DMS 273 treated with DMSO at 0.1 percent for 48 hours (cell line): Measurements from ENCODE around the gene AMPD3.

Experiments used
- DNase-seq: peaks from one replicate; lab custom pipeline; 2025; lab: John Stamatoyannopoulos, UW

AMPD3 gene

DNA sequence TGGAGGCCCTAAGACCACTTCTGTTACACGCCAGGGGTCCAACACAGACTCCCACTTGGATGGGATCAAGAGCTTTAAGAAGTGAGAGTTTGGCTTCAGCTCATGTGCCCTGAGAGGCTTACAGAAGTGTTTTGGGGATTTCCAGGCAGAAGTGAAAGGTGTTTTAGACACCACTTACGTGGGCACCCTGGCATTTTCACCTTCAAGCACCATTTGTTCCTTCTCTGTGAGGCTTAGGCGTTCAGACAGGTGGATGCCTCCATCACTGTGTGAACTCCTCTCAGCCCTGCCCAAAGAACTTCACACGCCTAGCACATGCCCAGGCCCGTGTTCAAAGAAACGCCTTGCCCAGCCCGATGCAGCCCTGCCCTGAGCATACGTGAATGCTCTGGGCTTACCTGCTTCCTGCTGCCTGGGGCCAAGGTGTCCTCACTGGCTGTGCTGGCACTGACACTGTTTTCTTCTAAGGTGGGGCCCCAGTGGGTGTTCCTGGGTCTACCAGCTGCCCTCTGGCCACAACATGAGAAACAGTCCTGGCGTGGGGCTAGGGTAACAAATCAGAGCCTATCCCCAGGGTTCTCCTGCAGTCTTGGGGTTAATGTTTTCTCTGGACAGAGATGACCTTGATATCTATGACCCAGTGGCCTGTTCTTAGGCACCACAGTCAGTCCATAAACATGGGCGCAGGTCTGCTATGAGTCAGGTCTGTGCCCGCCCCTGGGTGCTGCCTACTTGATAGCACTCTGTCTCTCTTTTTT is 34.0 kb downstream of the AMPD3 start:
- no peak for DNase-seq

DNA sequence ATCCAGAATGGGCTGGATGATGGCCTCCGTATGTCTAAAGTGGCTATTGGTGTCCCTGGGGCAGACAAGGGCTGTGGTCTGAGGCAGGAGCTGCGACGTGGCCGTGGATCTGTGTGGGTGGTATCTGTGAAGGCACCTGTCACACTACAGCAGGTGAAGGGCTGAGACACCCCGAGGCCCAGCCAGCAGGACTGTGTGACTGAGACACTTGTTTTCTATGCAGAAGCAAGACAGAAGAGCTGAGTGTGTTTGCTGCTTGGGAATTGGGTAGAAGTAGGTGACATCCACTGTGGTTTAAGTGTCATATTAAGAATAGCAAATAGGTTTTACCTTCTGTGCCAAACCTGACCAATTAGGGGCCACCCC is 35.0 kb downstream of the AMPD3 start:
- DNase-seq = no peak

DNA sequence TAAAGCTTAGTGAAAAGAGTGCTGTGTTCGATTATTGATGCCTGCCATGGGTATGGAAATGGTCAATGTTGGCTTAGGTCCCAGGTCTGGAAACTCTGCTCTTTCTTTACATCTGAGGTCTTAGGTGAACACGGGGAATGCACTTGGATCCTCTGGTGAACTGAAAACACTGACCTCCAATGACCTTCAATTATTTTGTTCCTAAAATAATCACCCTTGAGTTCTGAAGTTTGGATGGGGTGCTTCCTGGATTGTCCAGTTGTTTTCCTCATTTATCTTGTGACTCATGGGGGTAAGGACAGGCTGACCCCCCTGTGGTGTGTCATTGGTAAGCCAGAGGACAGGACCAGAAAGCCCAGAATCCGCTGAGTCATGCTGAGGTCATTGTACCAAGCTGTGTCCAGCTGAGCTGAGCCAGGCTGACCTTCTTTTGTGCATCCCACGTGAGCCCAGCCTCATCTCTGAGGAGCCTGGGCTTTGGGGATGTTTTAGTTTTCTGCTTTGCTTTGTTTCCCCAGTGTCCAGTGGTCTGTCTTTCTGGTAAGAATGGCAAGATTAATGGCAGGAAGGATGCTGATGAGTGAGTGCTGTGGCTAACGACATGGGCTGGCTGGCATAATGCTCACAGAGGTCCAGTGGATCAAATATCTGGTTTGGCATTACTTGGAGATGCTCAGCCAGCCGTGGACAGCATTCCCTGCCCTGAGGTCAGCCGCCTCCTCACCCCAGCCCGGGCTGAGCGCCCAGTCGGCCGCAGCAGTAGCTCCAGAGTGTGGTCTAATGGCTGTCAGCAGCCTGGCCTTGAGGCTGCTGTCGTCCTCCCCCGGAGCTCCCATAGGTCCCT is 35.6 kb downstream of the AMPD3 start:
- DNase-seq = no peak

DNA sequence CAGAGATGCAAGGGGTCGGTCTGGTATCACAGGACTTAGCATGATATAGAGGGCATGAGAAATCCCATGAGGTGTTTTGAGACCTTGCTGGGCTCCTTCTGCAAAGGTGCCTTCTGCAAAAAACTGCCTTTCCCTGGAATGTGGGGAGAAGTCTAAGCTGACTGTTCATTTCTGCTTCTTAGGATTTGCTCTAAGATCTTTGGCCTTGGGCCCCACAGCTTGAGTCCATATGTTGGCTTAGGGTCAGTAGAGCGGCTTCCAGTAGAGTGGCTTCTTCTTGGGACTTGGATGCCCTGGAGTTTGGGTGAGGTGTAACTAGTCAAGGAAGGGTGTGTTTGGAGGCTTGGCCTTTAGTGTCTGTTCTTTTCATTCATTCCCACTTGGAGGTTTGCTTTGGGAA is 37.0 kb downstream of the AMPD3 start:
- DNase-seq = no peak

DNA sequence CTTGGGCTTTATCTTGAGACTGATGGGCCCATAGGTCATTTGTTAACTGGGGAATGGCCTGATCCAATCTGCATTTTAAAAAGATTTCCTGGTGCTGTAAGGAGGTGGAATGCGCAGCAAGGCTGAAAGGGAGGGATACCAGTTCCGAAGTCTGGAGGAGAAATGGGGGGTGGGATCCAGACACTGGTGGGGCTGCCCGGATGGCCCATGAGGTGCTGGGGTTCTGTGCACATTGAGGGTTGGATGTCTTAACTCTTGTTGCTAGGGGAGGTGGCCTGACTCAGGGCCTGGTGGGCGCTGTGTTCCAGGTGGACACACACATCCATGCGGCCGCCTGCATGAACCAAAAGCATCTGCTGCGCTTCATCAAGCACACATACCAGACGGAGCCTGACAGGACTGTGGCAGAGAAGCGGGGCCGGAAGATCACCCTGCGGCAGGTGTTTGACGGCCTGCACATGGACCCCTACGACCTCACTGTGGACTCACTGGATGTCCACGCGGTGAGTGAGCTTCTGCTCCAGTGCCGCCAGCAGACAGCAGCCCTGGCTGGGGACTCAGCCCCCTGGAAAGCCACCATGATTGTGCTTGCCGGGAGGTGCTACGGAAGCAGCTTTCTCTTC is 38.1 kb downstream of the AMPD3 start:
- no peak for DNase-seq

DNA sequence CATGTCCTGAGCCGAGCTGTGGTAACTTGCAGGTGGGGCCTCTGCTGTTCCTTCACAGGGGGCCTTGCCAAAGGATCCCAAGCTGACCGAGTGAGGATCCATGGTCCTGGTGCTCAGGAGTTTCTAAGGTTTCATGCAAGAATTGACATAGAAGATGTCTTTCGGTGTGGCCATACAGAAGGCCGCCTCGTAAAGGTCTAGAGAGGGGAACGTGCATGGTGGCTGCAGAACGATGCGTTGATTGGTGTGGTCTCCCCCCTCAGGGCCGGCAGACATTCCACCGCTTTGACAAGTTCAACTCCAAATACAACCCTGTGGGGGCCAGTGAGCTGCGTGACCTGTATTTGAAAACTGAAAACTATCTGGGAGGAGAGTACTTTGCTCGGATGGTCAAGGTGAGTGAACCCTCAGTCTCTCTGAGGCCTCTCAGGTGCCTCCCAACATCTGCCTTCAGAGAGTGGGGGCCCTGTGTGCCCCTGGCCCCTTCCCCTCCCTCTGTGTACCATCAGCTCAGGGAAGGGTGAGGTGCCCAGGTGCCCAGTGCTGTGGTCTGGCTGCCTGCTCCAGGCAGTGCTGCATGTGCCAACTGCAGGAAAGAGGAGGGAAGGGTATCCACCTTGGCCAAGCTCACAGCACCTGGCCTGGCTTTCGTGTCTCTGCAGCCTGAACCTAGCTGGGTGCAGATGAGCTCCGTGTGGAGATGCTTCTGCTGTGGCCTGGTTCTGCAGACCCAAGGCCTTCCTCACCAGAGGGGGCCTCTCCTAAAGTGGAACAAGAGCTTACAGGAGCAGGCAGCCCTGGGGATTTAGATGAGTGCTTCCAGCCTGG is 39.8 kb downstream of the AMPD3 start:
- DNase-seq = no peak

DNA sequence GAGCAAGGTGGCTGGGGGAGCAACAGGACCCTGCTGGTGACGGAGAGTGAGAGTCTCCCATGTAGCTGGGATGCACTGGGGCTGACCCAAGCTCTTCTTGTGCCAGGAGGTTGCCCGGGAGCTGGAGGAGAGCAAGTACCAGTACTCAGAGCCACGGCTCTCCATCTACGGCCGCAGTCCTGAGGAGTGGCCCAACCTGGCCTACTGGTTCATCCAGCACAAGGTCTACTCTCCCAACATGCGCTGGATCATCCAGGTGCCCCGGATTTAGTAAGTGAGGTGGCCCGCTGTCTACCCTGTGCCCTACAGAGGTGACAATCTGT is 40.4 kb downstream of the AMPD3 start:
- no peak for DNase-seq

DNA sequence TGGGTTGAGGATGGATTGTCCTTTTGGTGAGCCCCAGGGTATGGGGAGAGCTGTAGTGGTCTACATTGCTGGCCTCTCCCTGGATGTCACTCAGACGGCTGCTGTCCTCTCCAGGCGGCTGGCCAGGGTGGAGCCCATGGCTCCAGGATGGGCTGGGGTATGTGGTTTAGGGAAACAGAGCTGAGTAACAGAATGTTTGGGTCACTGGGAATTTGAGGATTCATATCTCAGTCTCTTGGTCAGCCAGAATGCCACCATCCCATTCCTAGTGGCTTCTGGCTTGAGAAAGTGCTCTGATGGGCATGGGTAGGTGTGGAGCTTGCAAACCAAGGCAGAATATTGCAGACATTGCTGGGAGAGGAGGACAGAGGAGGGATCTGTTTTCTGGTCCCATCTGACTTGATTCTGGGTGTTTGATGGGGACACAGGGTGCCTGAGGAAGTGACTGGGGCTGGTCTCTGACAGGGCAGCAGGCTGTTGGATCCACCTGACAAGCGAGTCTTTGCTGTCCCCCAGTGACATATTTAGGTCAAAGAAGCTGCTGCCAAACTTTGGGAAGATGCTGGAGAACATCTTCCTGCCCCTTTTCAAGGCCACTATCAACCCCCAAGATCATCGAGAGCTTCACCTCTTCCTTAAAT is 41.4 kb downstream of the AMPD3 start:
- no peak for DNase-seq

DNA sequence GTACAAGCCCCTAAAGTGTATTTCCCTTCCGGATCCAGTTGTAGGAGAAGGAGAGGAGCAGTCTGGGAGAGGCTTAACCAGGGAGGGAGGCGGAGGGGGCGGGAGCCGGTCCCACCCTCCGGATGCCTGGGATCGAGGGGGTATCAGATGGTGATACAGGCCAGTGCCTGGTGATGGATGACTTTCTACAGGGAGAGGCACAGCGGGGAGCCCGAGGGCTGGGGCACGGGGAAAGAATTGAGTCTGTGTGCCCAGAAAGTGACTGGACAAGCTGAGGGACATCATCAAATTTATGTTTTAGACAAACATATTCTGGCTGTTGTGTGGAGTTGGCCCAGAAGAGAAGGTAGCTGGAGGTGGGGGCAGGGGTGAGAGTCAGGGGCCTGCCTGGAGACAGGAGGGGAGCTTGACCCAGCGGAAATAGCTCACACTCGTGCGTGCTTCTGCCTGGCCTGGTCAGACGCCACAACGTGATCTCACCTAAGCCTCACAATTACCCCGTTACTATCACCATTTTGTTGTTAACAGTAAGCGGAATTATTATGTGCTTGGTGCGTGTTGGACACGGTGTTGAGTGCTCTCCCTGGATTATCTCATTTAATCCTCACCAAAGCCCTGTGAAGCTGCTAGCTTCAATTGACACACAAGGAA is 42.4 kb downstream of the AMPD3 start:
- no peak for DNase-seq

DNA sequence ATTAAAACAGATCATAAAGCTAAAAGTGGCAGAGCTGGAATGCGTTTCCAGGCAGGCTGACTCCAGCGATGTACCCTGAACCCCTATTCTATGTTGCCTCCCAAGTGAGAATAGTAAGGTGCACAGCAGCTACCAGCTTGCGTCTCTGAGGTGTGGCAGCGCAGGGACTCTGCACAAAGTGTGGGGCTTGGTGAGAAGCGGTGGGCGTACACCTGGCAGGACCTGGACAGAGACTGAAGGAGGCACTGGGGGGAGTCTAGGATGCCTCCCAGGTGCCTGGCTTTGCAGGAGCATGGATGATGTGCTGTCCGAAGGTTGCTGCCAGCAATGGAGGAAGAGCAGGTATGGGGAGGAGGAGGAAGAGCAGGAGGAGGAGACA is 42.9 kb downstream of the AMPD3 start:
- DNase-seq = no peak

DNA sequence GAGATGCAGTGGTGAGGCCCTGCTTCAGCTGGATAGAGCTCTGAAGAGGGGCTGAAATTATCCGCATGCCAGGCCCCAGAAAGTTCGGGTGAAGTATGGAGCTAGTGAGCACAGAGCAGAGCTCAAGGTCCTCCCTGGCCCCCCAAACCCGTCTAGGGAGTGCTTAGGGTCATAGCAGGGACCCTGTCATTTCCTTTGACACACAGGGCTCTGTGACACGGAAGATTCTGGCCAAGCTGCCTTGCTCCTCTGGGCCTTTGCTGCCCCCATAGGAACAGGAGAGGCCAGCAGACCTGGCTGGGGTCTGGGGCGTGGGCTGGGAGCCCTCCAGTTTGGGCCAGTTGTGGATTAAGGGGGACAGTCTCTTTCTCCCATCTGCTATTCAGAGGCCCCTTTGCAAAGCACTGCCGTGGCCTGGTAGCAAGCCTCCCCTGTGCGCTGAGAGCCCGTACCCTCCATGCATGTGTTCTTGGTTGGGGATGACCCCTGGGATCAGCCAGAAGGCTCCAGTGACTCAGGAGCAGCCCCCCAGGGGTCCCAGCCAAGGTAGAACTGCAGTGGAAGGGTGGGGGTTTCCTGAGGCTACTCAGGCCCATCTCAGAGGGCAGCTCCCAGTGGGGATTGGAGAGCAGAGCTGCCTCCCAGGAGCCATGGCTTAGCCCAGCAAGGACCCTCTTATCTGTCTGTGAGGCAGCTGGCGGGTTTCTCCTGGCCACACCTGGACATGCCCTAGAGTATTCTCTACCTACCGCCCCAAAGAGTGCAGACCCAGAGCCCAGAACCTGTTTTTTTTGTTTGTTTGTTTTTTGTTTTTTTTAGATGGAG is 43.6 kb downstream of the AMPD3 start:
- no peak for DNase-seq

DNA sequence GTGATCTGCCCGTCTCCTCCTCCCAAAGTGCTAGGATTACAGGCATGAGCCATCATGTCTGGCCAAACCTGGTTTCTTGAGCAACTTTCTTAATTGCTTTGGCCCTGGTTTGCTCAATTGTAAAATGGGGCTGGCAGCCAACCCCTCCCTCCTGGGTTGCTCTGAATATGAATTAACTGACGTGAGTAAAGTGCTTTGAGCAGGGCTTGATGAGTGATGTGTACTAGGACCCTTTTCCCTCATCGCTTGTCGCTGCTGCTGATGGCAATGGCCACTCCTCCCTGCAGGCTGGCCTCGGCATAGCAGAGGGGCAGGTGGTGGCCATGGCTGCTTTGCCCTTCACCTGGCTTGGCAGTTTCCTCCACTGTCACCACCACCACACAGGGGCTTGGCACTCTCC is 44.4 kb downstream of the AMPD3 start:
- DNase-seq = no peak

DNA sequence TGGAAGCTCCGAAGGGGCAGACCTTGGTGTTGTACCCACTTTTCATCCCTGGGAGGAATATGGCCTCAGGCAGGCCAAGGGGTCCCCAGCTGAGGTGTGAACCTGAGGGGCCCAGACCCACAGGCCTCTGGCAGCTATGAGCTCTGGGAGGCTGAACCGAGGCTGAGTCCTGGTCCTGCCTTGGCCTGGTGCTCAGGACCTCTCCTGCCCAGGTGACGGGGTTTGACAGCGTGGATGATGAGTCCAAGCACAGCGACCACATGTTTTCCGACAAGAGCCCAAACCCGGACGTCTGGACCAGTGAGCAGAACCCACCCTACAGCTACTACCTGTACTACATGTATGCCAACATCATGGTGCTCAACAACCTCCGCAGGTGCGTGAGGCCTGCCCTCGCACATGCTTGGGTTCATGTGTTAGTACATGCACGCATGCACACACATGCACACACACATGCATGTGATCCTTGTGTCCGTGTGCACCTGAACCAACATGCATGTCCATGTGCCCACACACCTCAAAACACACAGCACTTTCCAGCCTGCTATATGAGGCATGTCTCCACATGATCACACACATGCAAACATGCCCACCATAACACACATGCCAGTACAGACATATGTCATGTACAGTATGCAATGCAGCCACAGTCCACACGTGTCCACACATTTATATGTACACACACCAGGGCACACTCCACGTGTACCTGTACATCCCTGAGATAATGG is 45.0 kb downstream of the AMPD3 start:
- no peak for DNase-seq

DNA sequence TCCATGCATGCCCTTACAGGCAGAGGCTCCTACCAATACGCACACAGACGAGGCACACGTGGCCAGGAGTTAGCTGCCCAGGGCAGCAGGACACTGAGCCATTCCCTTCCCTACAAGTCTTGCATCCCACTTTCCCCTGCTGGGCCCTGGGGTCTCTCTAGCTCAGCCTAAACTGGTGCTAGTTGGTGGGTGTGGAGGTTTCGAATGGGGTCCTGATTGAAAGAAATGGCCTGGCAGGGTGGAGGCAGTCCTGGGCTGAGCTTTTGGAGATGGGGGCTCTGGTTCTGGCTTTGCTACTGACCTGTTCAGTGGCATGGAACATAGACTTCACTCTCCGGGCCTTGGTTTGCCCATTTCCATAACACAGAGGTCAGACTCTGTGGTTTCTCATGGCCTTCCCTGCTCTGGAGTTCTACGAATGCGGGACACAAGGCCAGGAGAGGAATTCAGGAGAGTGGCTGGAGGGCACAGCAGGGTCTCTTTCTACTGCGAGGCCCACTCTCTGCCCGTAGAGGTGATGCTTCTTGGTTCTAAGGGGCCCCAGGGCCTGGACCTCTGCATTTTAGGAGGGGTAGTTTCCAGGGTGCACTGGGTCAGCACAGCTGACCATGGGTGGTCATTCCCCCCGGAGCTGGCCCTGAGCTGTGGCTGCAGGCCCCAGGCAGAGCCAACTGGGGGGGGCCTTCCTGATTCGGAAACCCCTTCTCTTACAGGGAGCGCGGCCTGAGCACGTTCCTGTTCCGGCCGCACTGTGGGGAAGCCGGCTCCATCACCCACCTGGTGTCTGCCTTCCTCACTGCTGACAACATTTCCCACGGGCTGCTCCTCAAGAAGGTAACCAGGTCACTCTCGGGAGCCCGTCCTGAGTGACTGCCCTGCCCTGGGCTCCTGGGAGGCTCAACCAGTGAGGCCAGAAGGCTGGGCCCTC is 46.0 kb downstream of the AMPD3 start:
- no peak for DNase-seq

DNA sequence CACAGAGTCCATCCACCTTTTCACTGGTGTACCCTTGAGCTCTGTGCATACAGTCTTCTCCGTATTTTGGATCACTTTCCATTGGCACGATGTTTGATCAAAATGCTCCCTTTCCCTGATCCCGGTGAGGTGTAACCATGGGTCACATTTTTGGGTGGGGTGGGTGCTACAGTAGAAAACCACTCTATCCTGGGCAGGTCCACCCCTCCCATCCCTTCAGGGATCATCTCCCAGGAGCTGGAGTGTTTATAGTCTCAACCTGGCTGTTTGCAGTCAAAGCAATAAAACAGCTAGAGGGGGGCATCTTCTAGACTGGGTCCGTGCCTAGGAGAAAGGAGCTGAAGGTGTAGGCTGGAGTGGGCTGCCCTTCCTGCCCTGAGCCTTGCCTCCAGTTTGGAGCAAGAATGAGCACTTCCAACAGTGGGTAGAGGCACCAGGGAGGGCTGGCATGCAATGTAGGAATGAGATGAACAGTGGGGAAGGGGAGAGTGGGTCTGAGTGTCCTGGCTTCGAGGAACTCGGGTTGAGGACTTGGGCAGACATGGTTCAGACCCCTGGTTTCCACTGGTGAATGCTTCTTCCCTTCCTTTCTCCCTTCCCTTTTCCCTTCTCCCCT is 47.1 kb downstream of the AMPD3 start:
- no peak for DNase-seq

DNA sequence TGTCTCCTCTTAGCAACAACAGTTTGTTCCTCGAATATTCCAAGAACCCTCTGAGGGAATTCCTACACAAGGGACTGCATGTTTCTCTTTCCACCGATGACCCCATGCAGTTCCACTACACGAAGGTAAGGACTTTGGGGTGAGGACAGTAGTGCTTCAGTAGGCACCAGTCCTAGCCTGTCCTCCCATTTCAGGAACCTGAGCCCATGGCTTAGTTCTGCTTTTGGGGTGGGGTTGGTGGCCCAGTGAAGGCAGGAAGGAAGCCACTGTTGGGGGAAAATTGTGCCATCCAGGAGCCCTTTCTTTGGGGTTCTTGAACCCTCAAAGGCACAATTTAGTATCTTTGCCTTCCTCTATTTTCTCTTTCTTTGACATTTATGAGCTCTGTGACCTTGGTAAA is 47.7 kb downstream of the AMPD3 start:
- no peak for DNase-seq

DNA sequence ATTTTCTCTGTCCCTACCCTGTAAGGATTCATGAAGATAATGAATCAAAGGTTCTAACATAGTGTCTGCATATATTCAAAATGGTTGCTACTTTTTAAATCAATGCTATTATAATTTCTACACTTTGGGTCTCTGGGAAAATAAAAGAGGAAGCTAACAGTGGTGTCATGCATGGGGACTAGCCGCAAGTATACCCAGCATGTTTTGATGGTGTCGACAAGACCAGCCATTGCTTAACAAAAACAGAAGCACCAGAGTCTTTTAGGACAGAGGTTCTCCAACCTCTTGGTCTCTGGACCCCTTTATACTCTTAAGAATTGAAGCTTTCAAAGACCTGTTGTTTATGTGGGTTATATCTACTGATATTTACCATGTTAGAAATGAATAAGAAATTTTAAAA is 48.2 kb downstream of the AMPD3 start:
- no peak for DNase-seq

DNA sequence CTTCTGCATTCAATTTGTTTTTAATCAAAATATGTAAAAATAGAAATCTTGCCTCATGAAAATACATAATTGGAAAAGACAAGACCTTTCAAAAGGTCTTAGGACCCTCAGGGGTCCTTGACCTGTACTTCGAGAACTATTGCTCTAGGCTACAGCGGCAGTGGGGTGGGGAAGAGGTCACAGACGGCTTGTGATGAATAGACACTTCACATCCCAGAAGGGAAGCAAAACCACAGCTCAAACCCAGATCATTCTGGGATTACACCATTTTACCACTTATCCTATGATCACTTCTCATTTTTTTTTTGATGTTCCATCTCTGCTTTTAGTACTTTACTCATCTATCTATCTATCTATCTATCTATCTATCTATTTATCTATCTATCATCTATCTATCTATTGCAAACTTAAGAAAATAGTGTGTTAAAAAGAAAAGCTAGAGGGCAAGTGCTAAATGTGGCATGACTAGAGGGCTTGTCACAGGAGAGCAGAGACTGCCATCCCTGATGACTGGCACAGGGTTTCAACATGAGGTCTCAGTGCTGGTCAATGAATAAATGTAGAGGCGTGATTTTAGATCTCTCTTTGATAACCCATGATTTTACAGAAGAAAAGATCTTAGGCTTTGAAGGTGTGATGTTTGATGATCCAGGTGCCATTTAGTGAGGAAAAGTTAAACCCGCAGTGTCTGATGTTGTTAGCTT is 48.9 kb downstream of the AMPD3 start:
- DNase-seq = no peak
